GM12873 (cell line): ENCODE data around the gene SUCLG1.

Experiments used
- TF ChIP-seq, protein P1 (sequence below): IDR thresholded peaks from 2 replicates; pipeline ENCODE4 v1.5.1; 2012; ENCODE audit warnings: low read depth, mild to moderate bottlenecking, moderate library complexity, low read length, control low read depth; ENCODE audit not compliant: insufficient read depth; ENCODE audit errors: missing control alignments

Gene SUCLG1

DNA sequence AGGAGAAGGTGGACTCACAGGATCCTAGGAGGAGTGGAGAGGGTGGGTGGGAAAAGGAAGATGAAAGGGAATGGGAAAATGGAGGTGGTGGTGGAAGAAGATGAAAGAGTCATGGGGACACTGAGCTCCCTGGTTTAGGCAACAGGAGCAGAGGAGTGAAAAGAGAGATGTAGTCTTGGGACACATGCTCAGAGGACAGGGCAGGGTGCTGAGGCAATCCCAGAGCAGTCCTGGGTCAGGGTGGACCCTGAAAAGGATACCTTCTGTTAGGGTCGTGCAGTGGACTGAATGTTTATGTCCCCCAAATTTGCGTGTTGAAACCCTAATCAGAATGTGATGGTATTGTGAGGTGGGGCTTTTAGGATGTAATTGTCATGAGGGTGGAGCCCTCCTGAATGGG, 37.9 kb downstream of the SUCLG1 start:
- TF ChIP-seq, protein P1, sequence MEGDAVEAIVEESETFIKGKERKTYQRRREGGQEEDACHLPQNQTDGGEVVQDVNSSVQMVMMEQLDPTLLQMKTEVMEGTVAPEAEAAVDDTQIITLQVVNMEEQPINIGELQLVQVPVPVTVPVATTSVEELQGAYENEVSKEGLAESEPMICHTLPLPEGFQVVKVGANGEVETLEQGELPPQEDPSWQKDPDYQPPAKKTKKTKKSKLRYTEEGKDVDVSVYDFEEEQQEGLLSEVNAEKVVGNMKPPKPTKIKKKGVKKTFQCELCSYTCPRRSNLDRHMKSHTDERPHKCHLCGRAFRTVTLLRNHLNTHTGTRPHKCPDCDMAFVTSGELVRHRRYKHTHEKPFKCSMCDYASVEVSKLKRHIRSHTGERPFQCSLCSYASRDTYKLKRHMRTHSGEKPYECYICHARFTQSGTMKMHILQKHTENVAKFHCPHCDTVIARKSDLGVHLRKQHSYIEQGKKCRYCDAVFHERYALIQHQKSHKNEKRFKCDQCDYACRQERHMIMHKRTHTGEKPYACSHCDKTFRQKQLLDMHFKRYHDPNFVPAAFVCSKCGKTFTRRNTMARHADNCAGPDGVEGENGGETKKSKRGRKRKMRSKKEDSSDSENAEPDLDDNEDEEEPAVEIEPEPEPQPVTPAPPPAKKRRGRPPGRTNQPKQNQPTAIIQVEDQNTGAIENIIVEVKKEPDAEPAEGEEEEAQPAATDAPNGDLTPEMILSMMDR: no peak

DNA sequence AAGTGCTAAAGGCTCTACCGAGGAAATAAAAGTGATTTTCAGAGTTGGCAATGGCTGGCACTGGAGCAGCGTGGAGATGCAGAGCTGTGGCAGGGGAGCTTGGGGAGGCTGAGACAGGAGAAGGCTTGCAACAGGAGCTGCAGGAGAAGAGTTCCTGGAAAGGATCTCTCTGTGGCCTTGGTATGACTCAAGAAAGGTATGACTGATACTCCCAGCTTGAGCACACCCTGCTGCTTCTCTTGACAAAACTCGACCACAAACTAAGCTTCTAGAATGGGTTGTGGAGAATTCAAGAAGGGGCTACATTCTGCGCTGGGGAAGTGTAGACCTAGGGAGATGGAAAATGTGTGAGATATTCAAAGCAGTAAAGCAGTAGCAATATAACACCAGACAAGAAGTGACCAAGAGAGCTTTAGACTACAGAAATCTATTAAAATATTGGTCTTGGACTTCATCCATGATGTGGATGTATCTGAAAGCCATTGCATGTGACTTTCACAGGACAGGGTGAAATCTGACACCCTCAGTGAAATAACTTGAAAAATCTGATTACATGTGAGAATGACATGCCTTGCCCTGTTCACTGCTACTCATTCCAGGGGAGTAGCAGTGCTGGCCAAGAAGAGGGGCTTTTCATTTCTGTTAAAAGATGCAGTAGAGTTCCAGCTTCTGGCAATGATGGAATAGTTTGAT, 41.5 kb downstream of the SUCLG1 start:
- TF ChIP-seq, protein P1: no peak

DNA sequence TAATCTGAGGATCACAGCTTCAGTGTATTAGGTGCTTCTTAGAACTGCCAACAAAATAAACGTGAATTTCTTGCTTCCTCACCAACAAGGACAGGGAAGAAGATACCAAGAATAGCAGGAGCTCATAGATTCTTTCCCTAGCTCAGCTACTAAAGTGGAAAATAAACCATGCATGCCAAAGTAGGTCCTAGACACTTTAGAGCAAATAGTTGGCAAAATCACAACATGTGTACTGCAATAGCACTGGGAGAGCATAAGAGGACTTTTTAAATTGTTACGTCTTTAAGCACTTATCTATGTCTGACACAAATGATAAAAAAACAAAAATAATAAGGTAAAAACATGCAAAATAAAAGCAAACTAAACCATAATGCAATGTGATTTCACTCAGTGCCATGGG, 49.5 kb downstream of the SUCLG1 start:
- TF ChIP-seq, protein P1: no peak

DNA sequence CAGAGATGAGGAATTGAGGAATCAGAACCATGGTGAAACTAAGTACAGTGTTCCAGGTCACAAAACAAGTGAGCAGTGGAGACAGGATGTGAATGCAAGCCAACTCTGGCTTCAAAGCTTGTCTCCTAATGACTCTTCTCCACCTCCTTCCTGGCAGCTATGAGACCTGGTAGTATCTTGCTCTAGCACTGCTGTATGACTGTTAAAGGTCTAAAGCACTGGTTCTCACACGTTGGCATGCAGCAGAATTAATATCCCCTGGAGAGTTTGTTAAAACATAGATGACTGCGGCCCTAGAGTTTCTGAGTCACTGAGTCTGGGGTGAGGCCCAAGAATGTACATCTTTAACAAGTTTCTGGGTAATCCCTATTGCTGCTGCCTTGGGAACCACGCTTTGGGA, 63.3 kb downstream of the SUCLG1 start:
- TF ChIP-seq, protein P1: no peak

DNA sequence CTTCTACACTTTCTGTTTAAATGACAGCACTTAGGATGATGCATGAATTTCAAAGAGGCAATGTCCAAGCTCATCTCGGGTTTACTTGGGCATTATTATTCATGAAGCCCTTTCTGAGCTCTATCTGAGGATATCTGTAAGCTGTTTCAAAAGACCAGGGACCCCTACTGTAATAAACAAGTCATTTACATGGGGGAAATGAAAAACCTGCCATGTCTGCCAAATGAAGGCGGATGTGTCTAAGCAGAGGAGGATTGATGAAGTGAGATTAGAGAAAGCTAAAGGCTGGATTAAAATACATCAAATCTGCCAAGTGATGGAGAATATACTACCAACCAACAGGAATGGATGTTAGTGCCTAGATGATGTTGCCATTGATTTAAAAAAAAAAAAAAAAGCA, 64.5 kb downstream of the SUCLG1 start:
- TF ChIP-seq, protein P1: no peak

DNA sequence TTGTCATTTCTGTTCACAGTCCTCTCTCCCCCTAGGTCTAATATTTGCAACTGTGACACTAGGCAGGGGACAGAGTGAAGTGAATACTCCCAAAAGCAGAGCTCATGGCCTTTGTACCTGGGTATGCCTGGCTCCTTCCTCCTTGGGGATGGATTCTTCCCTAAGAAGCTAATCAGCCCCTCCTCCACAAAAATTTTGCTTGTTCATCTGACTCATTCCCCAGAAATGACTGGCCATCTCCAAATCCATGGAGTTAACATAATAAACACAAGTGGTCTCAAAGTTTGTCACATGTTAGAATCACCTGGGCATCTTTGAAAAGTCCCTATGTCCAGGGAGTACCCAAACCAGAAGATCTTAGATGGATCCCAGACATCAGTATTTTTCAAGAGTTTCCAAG, 65.3 kb downstream of the SUCLG1 start:
- TF ChIP-seq, protein P1: no peak

DNA sequence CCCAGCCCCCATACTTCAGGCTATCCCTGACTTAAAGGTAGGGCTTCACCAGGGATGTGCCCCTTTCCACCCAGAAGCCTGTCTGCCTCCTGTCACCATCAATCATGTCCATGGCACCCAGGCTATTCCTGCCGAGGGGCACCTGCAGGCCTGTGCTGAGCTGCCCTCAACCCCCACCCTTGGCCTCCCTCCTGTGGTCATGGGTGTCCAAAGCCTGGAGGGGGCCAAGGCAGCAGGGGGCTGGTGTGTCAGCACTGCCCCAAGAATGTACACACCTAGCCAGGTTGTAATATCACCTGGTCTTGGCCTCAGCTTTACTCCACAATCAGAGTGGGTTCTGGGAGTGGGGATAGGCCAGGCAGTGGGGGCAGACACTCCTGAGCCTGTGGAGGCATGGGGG, 69.3 kb downstream of the SUCLG1 start:
- TF ChIP-seq, protein P1: no peak
